ENCODE measurements around the gene HBE1. TPM values are rescaled to one million over a fixed set of nuclear protein-coding genes. Genes with fewer than 3 reads are reported as not detected.

The HBE1 gene
- total and polyA plus RNA-seq, 9 of the 15 experiments (the other 6 are each of a cell fraction or from before 2014, with no cell fraction given): 612 to 10,250 (median 2,181) TPM

- TF ChIP-seq NFE2L1 (tag; IDR thresholded peaks at IDR 0.05; ENCODE audit: borderline replicate concordance, low read depth) (no peak), CREB1 (IDR thresholded peaks at IDR 0.05) (no peak; the same call in 1 of the 2 replicates), CREB1 (CRISPR knock-in tag; IDR thresholded peaks at IDR 0.05) (peak; percentile 53; the same call in 1 of the 2 replicates), ATF3 (IDR thresholded peaks at IDR 0.05) (peak; percentile 39; the same call in 1 of the 2 replicates), ATF3 (CRISPR knock-in tag; conservative IDR thresholded peaks at IDR 0.05) (no peak), FOSL1 (tag; conservative IDR thresholded peaks at IDR 0.05) (no peak), ZFP36 (IDR thresholded peaks at IDR 0.05; ENCODE audit: low read depth, low read length, partially characterized antibody) (peak; percentile 43), ZNF197 (CRISPR knock-in tag; IDR thresholded peaks at IDR 0.05; ENCODE audit: low read depth) (0 out of 2 replicates have a peak, but pooled peaks have one; percentile 36), SMARCA4 (IDR thresholded peaks at IDR 0.05) (peak; percentile 56; the same call in 1 of the 2 replicates), HSF4 (CRISPR knock-in tag; IDR thresholded peaks at IDR 0.05; ENCODE audit: borderline replicate concordance) (0 out of 2 replicates have a peak, but pooled peaks have one; percentile 22), GTF2A2 (tag; IDR thresholded peaks at IDR 0.05) (no peak), HMBOX1 (IDR thresholded peaks at IDR 0.05) (peak; percentile 84), KLF6 (CRISPR knock-in tag; IDR thresholded peaks at IDR 0.05; ENCODE audit: borderline replicate concordance) (peak; percentile 66; the same call in 1 of the 2 replicates), BHLHE40 (IDR thresholded peaks at IDR 0.05; ENCODE audit: low read length) (peak; percentile 94), TOE1 (IDR thresholded peaks at IDR 0.05; ENCODE audit: borderline replicate concordance) (peak; percentile 99), TOE1 (CRISPR knock-in tag; IDR thresholded peaks at IDR 0.05; ENCODE audit: borderline replicate concordance, low read depth) (no peak), CBFA2T3 (IDR thresholded peaks at IDR 0.05) (peak; percentile 43; the same call in 1 of the 2 replicates), ATF4 (CRISPR knock-in tag; IDR thresholded peaks at IDR 0.05) (no peak), FOXK2 (conservative IDR thresholded peaks at IDR 0.05 in 1 of 2, IDR thresholded peaks at IDR 0.05 in 1 of 2; ENCODE audit: low read depth in 2 of 2) (peak in 1 of 2 experiments; percentile 53; a peak in 1 of 4 replicates), MAFK (IDR thresholded peaks at IDR 0.05; ENCODE audit: low read length) (peak; percentile 53; the same call in 1 of the 2 replicates), ZNF766 (CRISPR knock-in tag; conservative IDR thresholded peaks at IDR 0.05) (0 out of 2 replicates have a peak, but pooled peaks have one; percentile 62), RFX5 (IDR thresholded peaks at IDR 0.05; ENCODE audit: low read depth, low read length) (no peak), KLF13 (tag; IDR thresholded peaks at IDR 0.05; ENCODE audit: borderline replicate concordance, low read depth) (peak; percentile 36; the same call in 1 of the 2 replicates), C11orf30 (IDR thresholded peaks at IDR 0.05; ENCODE audit: low read depth) (peak; percentile 78), MAFF (IDR thresholded peaks at IDR 0.05; ENCODE audit: low read length) (peak; percentile 28; the same call in 1 of the 2 replicates), USF2 (CRISPR knock-in tag; IDR thresholded peaks at IDR 0.05) (peak; percentile 89)
These were observed 11.0 kb downstream of the HBE1 start (continued) for GRCh38 chr11:5258543-5259262.

Data from K562 (cell line).